HCT116 (cell line): ENCODE data around the gene PRICKLE2. TPM values are rescaled to one million over a fixed set of nuclear protein-coding genes. Genes with fewer than 3 reads are reported as not detected.

Experiments used
- ATAC-seq: fragments of 200-7000 bp; cut with Tn5 transposase; 2 replicates; pipeline ENCODE4 v1.9.1; 2020; ENCODE audit warnings: mild to moderate bottlenecking, moderate library complexity
- BruUV-seq: library from RNA; stranded (reverse); fragments of 400-500 nt; replicated peaks from 2 replicates; lab custom pipeline; 2021; lab: Mats Ljungman, UMichigan
- CTCF ChIA-PET: fragments of 300-600 bp; sonication (Branson Sonifier 250); formaldehyde crosslinking; loops from one replicate; lab custom pipeline; 2021; ENCODE audit warnings: antibody characterized with exemption; lab: Charles Lee
- POLR2A ChIA-PET: fragments of 300-600, 350-600 bp; sonication (Branson Sonifier 250); formaldehyde crosslinking; loops from one replicate; lab custom pipeline; 2021; ENCODE audit warnings: antibody characterized with exemption; lab: Charles Lee
- RAD21 ChIA-PET, 2 experiments: fragments of 300-600 bp; sonication (Branson Sonifier 250); formaldehyde crosslinking; loops; one replicate each; lab custom pipeline; 2023; ENCODE audit warnings: low total read pairs in 2 of 2; ENCODE audit not compliant: uncharacterized antibody in 2 of 2, unreplicated experiment in 2 of 2, low non-redundant PET in 1 of 2; lab: Charles Lee
- DNase-seq: peaks from one replicate; pipeline ENCODE4 v3.0.0-alpha.2; 2010; ENCODE audit warnings: low read depth, low spot score
- H2AFZ ChIP-seq: fragments of 200-600 bp; shearing (Covaris generic), sonication (generic); 2 replicates; pipeline ENCODE4 v1.6.1; 2017; ENCODE audit warnings: low read depth, mixed run types, mixed read lengths, antibody characterized with exemption, low read length; ENCODE audit not compliant: poor library complexity, severe bottlenecking
- H3K27ac ChIP-seq: 2 replicates; pipeline ENCODE4 v1.5.1; 2012; ENCODE audit warnings: low read depth, low read length
- H3K27me3 ChIP-seq: fragments of 200-600 bp; sonication (generic); 2 replicates; pipeline ENCODE4 v1.6.1; 2016; ENCODE audit warnings: mixed run types, low read length, mixed read lengths; ENCODE audit not compliant: insufficient read depth
- H3K36me3 ChIP-seq, 2 experiments: fragments of 200-500 bp in 1 of 2; fragments of 200-600 bp in 1 of 2; sonication (Bioruptor generic) in 1 of 2; sonication (generic) in 1 of 2; 2 replicates each; pipeline versions ENCODE4 v1.5.1 to v1.6.1; 2014 to 2016; ENCODE audit warnings: low read length in 2 of 2, inconsistent platforms in 1 of 2, mixed read lengths in 1 of 2, mixed run types in 1 of 2; ENCODE audit not compliant: insufficient read depth in 2 of 2, control insufficient read depth in 1 of 2
- H3K4me1 ChIP-seq, 2 experiments: fragments of 200-600 bp in 1 of 2; sonication (generic) in 1 of 2; 2 replicates each; pipeline versions ENCODE4 v1.5.1 to v1.6.1; 2012 to 2017; ENCODE audit warnings: low read length in 2 of 2, inconsistent platforms in 1 of 2, mild to moderate bottlenecking in 1 of 2, mixed read lengths in 1 of 2, mixed run types in 1 of 2, moderate library complexity in 1 of 2; ENCODE audit not compliant: insufficient read depth in 2 of 2, control insufficient read depth in 1 of 2
- H3K4me2 ChIP-seq: fragments of 200-600 bp; sonication (generic); 2 replicates; pipeline ENCODE4 v1.6.1; 2017; ENCODE audit warnings: mixed run types, low read length, mixed read lengths
- H3K4me3 ChIP-seq, 2 experiments: fragments of 200-600 bp in 1 of 2; sonication (generic) in 1 of 2; replicated peaks in 1 of 2; 2 replicates each; pipeline ENCODE4 v1.5.1; 2011 to 2016; ENCODE audit warnings: low read length in 2 of 2, control low read depth in 1 of 2, low read depth in 1 of 2, mild to moderate bottlenecking in 1 of 2, mixed read lengths in 1 of 2, mixed run types in 1 of 2
- H3K79me2 ChIP-seq: fragments of 200-600 bp; sonication (generic); 2 replicates; pipeline ENCODE4 v1.6.1; 2017; ENCODE audit warnings: mild to moderate bottlenecking, mixed run types, low read length, moderate library complexity, mixed read lengths; ENCODE audit not compliant: insufficient read depth
- H3K9ac ChIP-seq: fragments of 200-600 bp; sonication (generic); 2 replicates; pipeline ENCODE4 v1.6.1; 2016; ENCODE audit warnings: low read length, mixed read lengths
- H3K9me2 ChIP-seq: fragments of 200-600 bp; sonication (generic), shearing (Covaris generic); 2 replicates; pipeline ENCODE4 v1.6.1; 2017; ENCODE audit warnings: mixed run types, mild to moderate bottlenecking, moderate library complexity; ENCODE audit not compliant: insufficient read depth
- H3K9me3 ChIP-seq, 2 experiments: fragments of 200-500 bp in 1 of 2; fragments of 200-600 bp in 1 of 2; sonication (Bioruptor generic) in 1 of 2; sonication (generic) in 1 of 2; 2 replicates each; pipeline ENCODE4 v1.6.1; 2014 to 2017; ENCODE audit warnings: low read length in 2 of 2, mixed read lengths in 2 of 2, inconsistent platforms in 1 of 2, low read depth in 1 of 2, mild to moderate bottlenecking in 1 of 2, mixed run types in 1 of 2, moderate library complexity in 1 of 2; ENCODE audit not compliant: control insufficient read depth in 1 of 2, insufficient read depth in 1 of 2
- H4K20me1 ChIP-seq: fragments of 200-600 bp; sonication (generic), shearing (Covaris generic); 2 replicates; pipeline ENCODE4 v1.6.1; 2017; ENCODE audit warnings: mixed run types, mild to moderate bottlenecking, moderate library complexity; ENCODE audit not compliant: insufficient read depth
- ATF3 ChIP-seq: IDR thresholded peaks from 2 replicates; pipeline ENCODE4 v1.6.1; 2012
- CBX3 ChIP-seq: IDR thresholded peaks from 2 replicates; pipeline ENCODE4 v1.6.1; 2012; ENCODE audit warnings: low read depth
- EGR1 ChIP-seq: IDR thresholded peaks from 2 replicates; pipeline ENCODE4 v1.6.1; 2012; ENCODE audit warnings: low read depth
- FOSL1 ChIP-seq: IDR thresholded peaks from 2 replicates; pipeline ENCODE4 v1.6.1; 2012; ENCODE audit warnings: low read depth
- MAX ChIP-seq: IDR thresholded peaks from 2 replicates; pipeline ENCODE4 v1.6.1; 2012
- POLR2A ChIP-seq: IDR thresholded peaks from 2 replicates; pipeline ENCODE4 v1.7.0; 2011; ENCODE audit warnings: borderline replicate concordance; ENCODE audit not compliant: insufficient read depth, insufficient read length; ENCODE audit errors: extremely low read depth
- POLR2AphosphoS5 ChIP-seq: IDR thresholded peaks from 2 replicates; pipeline ENCODE4 v1.6.1; 2011; ENCODE audit warnings: mild to moderate bottlenecking, low read depth, low read length, moderate library complexity
- REST ChIP-seq: IDR thresholded peaks from 2 replicates; pipeline ENCODE4 v1.6.1; 2012; ENCODE audit warnings: low read depth
- SIN3A ChIP-seq: IDR thresholded peaks from 2 replicates; pipeline ENCODE4 v1.6.1; 2012; ENCODE audit warnings: low read depth
- SRF ChIP-seq: IDR thresholded peaks from 2 replicates; pipeline ENCODE4 v1.6.1; 2012; ENCODE audit warnings: low read depth
- YY1 ChIP-seq: IDR thresholded peaks from 2 replicates; pipeline ENCODE4 v1.6.1; 2011; ENCODE audit warnings: low read length, low read depth, moderate library complexity, mild to moderate bottlenecking; ENCODE audit not compliant: insufficient replicate concordance; ENCODE audit errors: extremely low read depth
- intact Hi-C: fragments of 100-400 bp; cut with micrococcal nuclease; formaldehyde crosslinking; loops from 2 replicates; pipeline ENCODE4 v1.10.0; 2022
- total RNA-seq: library from RNA; stranded (reverse); gene quantifications from one replicate; pipeline ENCODE4 v1.2.1, GENCODE V29; 2021; ENCODE audit not compliant: unreplicated experiment
- TF ChIP-seq, protein P1 (sequence below): IDR thresholded peaks from 2 replicates; pipeline ENCODE4 v1.6.1; 2011; ENCODE audit warnings: mild to moderate bottlenecking, low read length, moderate library complexity; ENCODE audit not compliant: insufficient replicate concordance; ENCODE audit errors: extremely low read depth

The PRICKLE2 gene
- total RNA-seq, 1 experiment from 2014 or later = 0.05 TPM

- H3K4me2 ChIP-seq = no peak overlapping the region
- TF ChIP-seq CBX3 (no peak), ATF3 (no peak), REST (no peak), POLR2AphosphoS5 (no peak)
Measured at GRCh38 chr3:64083575-64083974, 141.7 kb downstream of the PRICKLE2 start.

DNA sequence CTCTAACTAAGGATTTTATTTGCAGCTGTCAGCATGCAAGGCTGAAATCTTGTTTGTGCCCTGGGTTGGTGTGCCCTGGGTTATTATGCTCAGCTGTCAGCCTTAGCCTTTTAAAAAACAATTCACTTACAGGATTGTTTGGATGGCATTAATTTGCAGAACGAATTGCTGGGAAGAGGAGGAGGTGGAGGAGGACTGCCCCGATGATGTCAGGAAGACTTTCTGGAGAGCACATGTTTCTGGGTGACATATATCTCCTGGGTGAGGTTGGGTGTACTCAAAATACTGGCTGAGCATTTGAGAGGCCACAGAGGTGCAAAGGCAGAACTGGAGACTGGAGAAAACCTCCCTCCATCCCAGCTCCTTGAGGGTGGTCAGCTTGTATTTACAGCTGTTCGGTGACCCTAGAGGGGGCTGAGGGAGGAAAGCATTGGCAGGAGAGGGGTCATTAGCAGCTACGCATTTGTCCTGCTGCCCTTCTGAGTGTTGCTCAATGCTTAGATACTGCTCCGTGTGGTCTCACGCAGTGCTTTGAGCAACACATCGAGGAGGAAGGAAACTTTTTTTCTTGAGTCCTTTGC lies 142.2 kb downstream of the PRICKLE2 start:
- H3K4me3 ChIP-seq = no peak overlapping the region
- intact Hi-C loops = no loop called here
- ChIA-PET CTCF (no interaction called here), RAD21 (no interaction called here), POLR2A (no interaction called here)
- no peaks in the 10 kb centered on the region for H3K79me2 ChIP-seq
- no peak overlapping the region for H3K4me2 ChIP-seq
- H4K20me1 ChIP-seq = no peaks in the 10 kb centered on the region
- no peak overlapping the region for H3K27ac ChIP-seq
- no peak overlapping the region for H3K9ac ChIP-seq
- H3K9me2 ChIP-seq = no peaks in the 10 kb centered on the region
- DNase-seq = no peak
- BruUV-seq = no TSS peak
- no peak overlapping the region for H2AFZ ChIP-seq
- H3K4me1 ChIP-seq = peaks cover 0 to 9% of the 10 kb centered on the region in 2 experiments; a peak in 2 of 4 replicates
- H3K36me3 ChIP-seq = no peaks in the 10 kb centered on the region
- no peaks in the 10 kb centered on the region for H3K9me3 ChIP-seq
- no peak for ATAC-seq
- H3K27me3 ChIP-seq = peaks cover 4% of the 10 kb centered on the region; the same call in 1 of the 2 replicates
- no peak for TF ChIP-seq SIN3A
- TF ChIP-seq FOSL1 = no peak
- TF ChIP-seq, protein P1, sequence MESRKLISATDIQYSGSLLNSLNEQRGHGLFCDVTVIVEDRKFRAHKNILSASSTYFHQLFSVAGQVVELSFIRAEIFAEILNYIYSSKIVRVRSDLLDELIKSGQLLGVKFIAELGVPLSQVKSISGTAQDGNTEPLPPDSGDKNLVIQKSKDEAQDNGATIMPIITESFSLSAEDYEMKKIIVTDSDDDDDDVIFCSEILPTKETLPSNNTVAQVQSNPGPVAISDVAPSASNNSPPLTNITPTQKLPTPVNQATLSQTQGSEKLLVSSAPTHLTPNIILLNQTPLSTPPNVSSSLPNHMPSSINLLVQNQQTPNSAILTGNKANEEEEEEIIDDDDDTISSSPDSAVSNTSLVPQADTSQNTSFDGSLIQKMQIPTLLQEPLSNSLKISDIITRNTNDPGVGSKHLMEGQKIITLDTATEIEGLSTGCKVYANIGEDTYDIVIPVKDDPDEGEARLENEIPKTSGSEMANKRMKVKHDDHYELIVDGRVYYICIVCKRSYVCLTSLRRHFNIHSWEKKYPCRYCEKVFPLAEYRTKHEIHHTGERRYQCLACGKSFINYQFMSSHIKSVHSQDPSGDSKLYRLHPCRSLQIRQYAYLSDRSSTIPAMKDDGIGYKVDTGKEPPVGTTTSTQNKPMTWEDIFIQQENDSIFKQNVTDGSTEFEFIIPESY = no peak
- no peak for TF ChIP-seq EGR1
- no peak for TF ChIP-seq MAX
- no peak for TF ChIP-seq POLR2A
- no peak for TF ChIP-seq YY1
- no peak for TF ChIP-seq SRF
- TF ChIP-seq ATF3 = no peak

More at GRCh38 chr3:64083575-64083974, 141.7 kb downstream of the PRICKLE2 start:
- no peak overlapping the region for H3K4me3 ChIP-seq
- ChIA-PET RAD21 (no interaction called here), POLR2A (no interaction called here), CTCF (no interaction called here)
- H3K9me3 ChIP-seq = no peaks in the 10 kb centered on the region
- H3K9me2 ChIP-seq = no peaks in the 10 kb centered on the region
- BruUV-seq = no TSS peak
- H3K79me2 ChIP-seq = no peaks in the 10 kb centered on the region
- DNase-seq (no peak), ATAC-seq (no peak)
- H3K4me1 ChIP-seq = peaks cover 0 to 9% of the 10 kb centered on the region in 2 experiments; a peak in 2 of 4 replicates
- no peaks in the 10 kb centered on the region for H3K36me3 ChIP-seq
- no peak overlapping the region for H3K27ac ChIP-seq
- H3K9ac ChIP-seq = no peak overlapping the region
- H2AFZ ChIP-seq = no peak overlapping the region
- H4K20me1 ChIP-seq = no peaks in the 10 kb centered on the region
- H3K27me3 ChIP-seq = no peaks in the 10 kb centered on the region; the same call in 1 of the 2 replicates
- intact Hi-C loops = no loop called here
